Fibroblast of skin of left quadriceps (primary cell): ENCODE measurements around the gene ATP6V1F.

Source experiments
- DNase-seq, 2 experiments: peaks; one replicate each; pipeline ENCODE4 v3.0.0-alpha.2; 2013; ENCODE audit warnings: low read depth in 2 of 2

Gene ATP6V1F

DNA sequence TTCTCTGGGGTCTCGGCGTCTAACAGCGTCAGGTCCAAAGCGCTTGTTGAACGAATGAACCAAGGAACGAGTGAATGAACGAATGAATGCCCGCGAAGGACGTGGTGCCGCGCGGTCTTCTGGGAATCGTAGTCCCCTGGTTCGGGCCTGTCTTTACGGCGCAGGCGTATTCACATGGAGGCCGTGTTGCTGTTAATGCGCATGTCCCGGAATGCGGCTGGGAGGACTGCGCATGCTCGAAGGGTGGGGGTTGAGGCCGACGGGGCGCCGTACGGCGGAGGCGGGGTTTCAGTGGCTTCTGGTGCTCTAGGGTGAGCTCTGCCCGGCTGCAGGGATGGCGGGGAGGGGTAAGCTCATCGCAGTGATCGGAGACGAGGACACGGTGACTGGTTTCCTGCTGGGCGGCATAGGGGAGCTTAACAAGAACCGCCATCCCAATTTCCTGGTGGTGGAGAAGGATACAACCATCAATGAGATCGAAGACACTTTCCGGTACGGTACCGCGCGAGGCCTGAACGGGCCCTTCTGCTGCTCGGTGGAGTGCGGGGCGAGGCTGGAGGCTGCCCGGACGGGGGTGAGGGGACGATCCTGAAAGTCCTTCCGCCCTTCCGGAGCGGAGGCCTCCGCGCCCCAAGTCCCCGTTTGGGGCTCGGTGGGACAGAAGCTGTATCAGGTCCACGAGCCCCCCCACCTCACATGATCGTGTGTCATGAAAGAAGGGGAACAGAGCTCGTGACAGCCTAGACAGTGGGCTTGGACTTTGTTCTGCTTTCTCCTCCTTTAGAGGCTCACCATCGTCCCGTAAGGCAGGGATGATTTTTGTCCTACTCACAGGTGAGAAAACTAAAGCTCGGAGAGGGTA is at the start of gene ATP6V1F:
Gene ATP6V1F (plus strand): TSS at position 286 of the 862 bp plus-strand sequence. CDS start 49 bp downstream, at position 335.
- DNase-seq = peak; percentile 92 to 93

GRCh38 chr7:128814499-128814898 is 48.2 kb upstream of the ATP6V1F start:
- no peak for DNase-seq

DNA sequence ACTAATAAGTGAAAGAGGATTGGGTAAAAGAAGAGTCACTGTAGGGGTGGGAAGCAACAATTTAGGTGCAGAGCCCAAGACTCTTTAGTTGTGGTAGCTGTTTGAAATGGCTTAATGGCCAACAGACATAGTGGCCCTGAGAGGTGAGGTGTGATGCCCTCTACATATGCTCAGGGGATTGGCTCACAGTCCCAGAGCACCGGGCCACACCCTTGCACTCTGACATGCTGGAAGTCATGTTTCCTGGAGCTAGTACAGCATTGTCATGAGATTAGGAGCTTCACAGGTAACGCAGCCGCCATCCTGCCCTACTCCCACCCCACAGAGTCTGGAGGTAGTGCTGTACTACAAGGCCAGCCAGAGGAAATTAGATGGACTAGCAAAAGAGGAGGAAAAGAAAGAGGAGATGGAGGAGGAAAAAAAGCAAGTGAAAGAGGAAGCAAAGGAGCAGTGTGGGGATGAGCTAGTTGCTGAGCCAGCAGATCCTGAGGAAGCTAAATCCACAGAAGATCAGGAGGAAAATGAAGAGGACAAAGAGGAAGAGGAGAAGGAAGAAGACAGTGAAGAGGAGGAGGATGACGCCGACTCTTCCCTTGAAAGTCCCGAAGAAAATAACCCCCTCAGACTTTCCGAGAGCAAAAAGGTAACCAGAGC is 47.2 kb upstream of the ATP6V1F start:
- DNase-seq = no peak

GRCh38 chr7:128818694-128819093 is 44.0 kb upstream of the ATP6V1F start:
- DNase-seq = no peak

GRCh38 chr7:128821724-128822123 is 40.9 kb upstream of the ATP6V1F start:
- no peak for DNase-seq

- DNase-seq = no peak
Measured at GRCh38 chr7:128826512-128826911, 36.1 kb upstream of the ATP6V1F start.

DNA sequence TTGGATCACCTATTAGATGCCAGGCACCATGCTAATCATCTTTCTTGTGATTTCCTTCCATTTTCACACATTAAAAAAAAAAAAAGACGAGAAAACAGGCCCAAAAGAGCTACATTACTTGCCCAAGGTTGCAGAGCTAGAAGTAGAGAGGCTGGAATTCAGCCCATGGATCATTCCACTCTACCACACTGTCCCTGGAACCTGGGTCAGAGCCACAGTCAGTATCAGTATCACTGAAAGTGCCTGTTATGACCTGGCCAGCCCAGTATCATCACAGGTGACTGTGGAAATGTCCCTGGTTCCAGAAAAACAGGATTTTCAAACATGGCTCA is 35.8 kb upstream of the ATP6V1F start:
- DNase-seq = no peak

DNA sequence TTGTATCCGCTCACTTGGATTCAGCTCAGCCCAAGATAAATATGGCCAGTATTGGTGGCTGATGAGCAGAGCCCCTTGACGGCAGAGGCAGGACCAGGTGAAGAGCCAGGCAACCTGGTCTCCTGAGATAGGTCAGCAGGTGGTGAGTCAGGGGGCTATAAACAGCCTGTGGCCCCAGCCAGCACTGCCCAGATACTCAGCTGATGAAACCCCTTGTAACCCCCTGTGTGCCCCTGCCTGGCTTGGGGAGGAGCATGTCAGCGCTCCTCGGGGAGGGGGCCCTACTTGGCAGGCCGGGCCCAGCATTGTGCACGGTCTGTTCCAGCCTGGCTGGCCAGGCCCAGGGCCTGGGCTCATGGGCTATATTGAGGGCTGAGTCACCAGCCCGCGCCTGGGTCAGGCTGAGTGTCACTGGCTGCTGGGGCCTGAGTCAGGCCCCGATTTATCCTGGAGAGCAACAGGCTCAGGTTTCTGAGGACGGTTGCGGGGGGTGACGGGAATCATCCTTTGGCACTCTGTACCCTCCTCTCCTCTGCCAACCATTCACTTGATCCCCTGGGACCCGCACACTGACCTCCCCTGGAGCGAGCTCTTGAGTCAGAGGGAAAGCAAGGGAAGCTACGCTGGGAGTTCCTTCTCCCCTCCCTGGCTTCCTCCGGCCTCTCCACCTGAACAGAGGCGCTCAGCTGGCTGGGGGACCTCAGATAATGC is 35.3 kb upstream of the ATP6V1F start:
- DNase-seq = no peak

- DNase-seq = no peak
Measured at GRCh38 chr7:128827971-128828711, 34.5 kb upstream of the ATP6V1F start.

- no peak for DNase-seq
Measured at GRCh38 chr7:128829391-128830166, 33.1 kb upstream of the ATP6V1F start.

- no peak for DNase-seq
Measured at GRCh38 chr7:128830231-128831177, 32.2 kb upstream of the ATP6V1F start, which contains the start of gene FLNC. TSS of gene FLNC (plus strand) at chr7:128830406. CDS start at chr7:128830638, 232 bp downstream.

- no peak for DNase-seq
Measured at GRCh38 chr7:128831178-128831993, 31.3 kb upstream of the ATP6V1F start.

- no peak for DNase-seq
Measured at GRCh38 chr7:128831994-128832879, 30.4 kb upstream of the ATP6V1F start.

- DNase-seq = no peak
Measured at GRCh38 chr7:128832880-128833147, 29.8 kb upstream of the ATP6V1F start.

- no peak for DNase-seq
Measured at GRCh38 chr7:128833148-128833945, 29.3 kb upstream of the ATP6V1F start.

DNA sequence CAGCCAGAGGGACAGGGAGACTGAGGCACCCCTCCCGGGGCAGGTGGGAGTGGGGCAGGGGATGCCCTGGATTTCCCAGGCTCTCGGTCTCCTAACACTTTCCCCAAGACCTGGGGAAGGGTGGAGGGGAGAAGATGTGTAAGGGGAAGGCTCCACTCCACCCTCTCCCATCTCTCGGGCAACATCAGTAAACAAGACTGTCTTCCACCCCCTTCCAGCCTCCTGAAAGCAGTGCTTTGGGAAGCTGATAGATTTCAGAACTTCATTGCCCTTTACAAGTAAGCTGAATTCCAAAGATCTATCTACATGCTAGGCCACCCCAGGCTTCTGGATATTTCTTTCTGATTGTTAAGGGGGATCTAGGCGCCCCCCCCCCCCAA is 28.7 kb upstream of the ATP6V1F start:
- no peak for DNase-seq

DNA sequence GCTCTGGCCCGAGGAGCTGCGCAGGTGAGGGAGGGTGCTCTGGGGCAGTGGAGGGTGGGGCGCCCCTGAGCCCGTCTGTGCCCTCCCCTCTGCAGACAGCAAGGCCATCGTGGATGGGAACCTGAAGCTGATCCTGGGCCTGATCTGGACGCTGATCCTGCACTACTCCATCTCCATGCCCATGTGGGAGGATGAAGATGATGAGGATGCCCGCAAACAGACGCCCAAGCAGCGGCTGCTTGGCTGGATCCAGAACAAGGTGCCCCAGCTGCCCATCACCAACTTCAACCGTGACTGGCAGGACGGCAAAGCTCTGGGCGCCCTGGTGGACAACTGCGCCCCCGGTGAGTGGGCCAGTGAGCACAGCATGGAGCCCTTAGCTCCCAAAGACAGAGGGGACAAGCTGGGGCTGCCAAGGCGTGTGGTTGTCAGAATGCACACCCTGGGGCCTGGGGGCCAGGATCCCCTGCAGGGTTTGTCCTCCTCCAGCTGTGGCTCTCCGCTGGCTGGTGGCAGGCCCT is 27.4 kb upstream of the ATP6V1F start:
- no peak for DNase-seq
